K562 (cell line): ENCODE results near the gene MAP2. TPM values are rescaled to one million over a fixed set of nuclear protein-coding genes. Genes with fewer than 3 reads are reported as not detected.

Experiments used
- ATAC-seq: fragments of 200-7000 bp; cut with Tn5 transposase; 3 replicates; pipeline ENCODE4 v1.9.1; 2020; ENCODE audit warnings: moderate library complexity
- BruUV-seq: library from RNA; stranded (reverse); fragments of 400-500 nt; replicated peaks from 2 replicates; lab custom pipeline; 2021; lab: Mats Ljungman, UMichigan
- CTCF ChIA-PET: fragments of 300-600 bp; formaldehyde crosslinking; extraction: SDS; loops from one replicate; lab custom pipeline; 2021; ENCODE audit warnings: low intra/inter-chr PET ratio; lab: Yijun Ruan, JAX
- POLR2A ChIA-PET: fragments of 300-600, 350-650 bp; sonication (Branson Sonifier 250); formaldehyde crosslinking; extraction: SDS; loops from one replicate; lab custom pipeline; 2021; ENCODE audit warnings: antibody characterized with exemption, inconsistent platforms; lab: Yijun Ruan, JAX
- DNase-seq, 4 experiments: peaks; one replicate each; pipeline versions ENCODE4 v3.0.0 to v3.0.0-alpha.2; 2011 to 2018; ENCODE audit warnings: low spot score in 3 of 4, mixed read lengths in 3 of 4; ENCODE audit errors: extremely low read depth in 1 of 4
- FAIRE-seq: peaks from 2 replicates; lab custom pipeline; 2011; peaks lifted over from hg19 to GRCh38; lab: Jason Lieb, UNC
- H2AFZ ChIP-seq: 2 replicates; pipeline ENCODE4 v1.6.0; 2011; ENCODE audit warnings: low read depth, low read length, control low read depth, inconsistent platforms
- H3K27ac ChIP-seq: fragments of 200-600 bp; 3 replicates; pipeline ENCODE4 v1.8.0; 2011; ENCODE audit warnings: low read depth, mild to moderate bottlenecking, control low read depth, inconsistent platforms, low read length, moderate library complexity, mixed read lengths; ENCODE audit errors: extremely low read depth
- H3K27me3 ChIP-seq, 2 experiments: fragments of 300-600 bp in 1 of 2; 2 replicates in 1 of 2; 3 replicates in 1 of 2; pipeline versions ENCODE4 v1.6.0 to v1.8.0; 2011; ENCODE audit warnings: inconsistent platforms in 2 of 2, low read length in 2 of 2, mild to moderate bottlenecking in 1 of 2, mixed read lengths in 1 of 2, moderate library complexity in 1 of 2; ENCODE audit not compliant: control insufficient read depth in 2 of 2, insufficient read depth in 2 of 2
- H3K36me3 ChIP-seq: fragments of 300-600 bp; 3 replicates; pipeline ENCODE4 v1.8.0; 2011; ENCODE audit warnings: mild to moderate bottlenecking, low read length, inconsistent platforms; ENCODE audit not compliant: control insufficient read depth, insufficient read depth
- H3K4me1 ChIP-seq, 2 experiments: fragments of 200-600 bp in 1 of 2; replicated peaks in 1 of 2; 2 replicates in 1 of 2; 3 replicates in 1 of 2; pipeline versions ENCODE4 v1.5.1 to v1.8.0; 2011; ENCODE audit warnings: inconsistent platforms in 2 of 2, low read length in 2 of 2, mild to moderate bottlenecking in 1 of 2, mixed read lengths in 1 of 2, moderate library complexity in 1 of 2; ENCODE audit not compliant: control insufficient read depth in 2 of 2, insufficient read depth in 2 of 2
- H3K4me2 ChIP-seq: 2 replicates; pipeline ENCODE4 v1.6.1; 2011; ENCODE audit warnings: low read length, control low read depth, inconsistent platforms, mixed read lengths; ENCODE audit not compliant: insufficient read depth
- H3K4me3 ChIP-seq: fragments of 200-600 bp; sonication (generic), shearing (Covaris generic); 2 replicates; pipeline ENCODE4 v1.5.1; 2016; ENCODE audit warnings: control low read depth, inconsistent platforms
- H3K79me2 ChIP-seq: fragments of 200-600 bp; 3 replicates; pipeline ENCODE4 v1.8.0; 2011; ENCODE audit warnings: low read length, inconsistent platforms; ENCODE audit not compliant: control insufficient read depth, insufficient read depth
- H3K9ac ChIP-seq, 2 experiments: 2 replicates each; pipeline versions ENCODE4 v1.6.0 to v1.6.1; 2011; ENCODE audit warnings: low read depth in 2 of 2, low read length in 2 of 2, control low read depth in 1 of 2, inconsistent platforms in 1 of 2, mild to moderate bottlenecking in 1 of 2, mixed read lengths in 1 of 2; ENCODE audit not compliant: insufficient read depth in 1 of 2
- H3K9me1 ChIP-seq: one replicate; pipeline ENCODE4 v1.6.0; 2011; ENCODE audit warnings: inconsistent platforms, mild to moderate bottlenecking, low read length, moderate library complexity; ENCODE audit not compliant: control insufficient read depth, insufficient read depth
- H3K9me3 ChIP-seq: replicated peaks from 2 replicates; pipeline ENCODE4 v1.5.1; 2011; ENCODE audit warnings: low read depth, low read length, inconsistent platforms; ENCODE audit not compliant: control insufficient read depth, insufficient read depth
- H4K20me1 ChIP-seq: replicated peaks from 2 replicates; pipeline ENCODE4 v1.6.1; 2011; ENCODE audit warnings: low read length, inconsistent platforms, mixed read lengths; ENCODE audit not compliant: control insufficient read depth, insufficient read depth
- ARID1B ChIP-seq: fragments of 450-650 bp; IDR thresholded peaks from 2 replicates; pipeline ENCODE4 v1.6.1; 2016; ENCODE audit warnings: antibody characterized with exemption, mild to moderate bottlenecking, inconsistent platforms
- CAMTA2 ChIP-seq: fragments of 250-450 bp; sonication (Bioruptor Pico); conservative IDR thresholded peaks from 2 replicates; pipeline ENCODE4 v1.5.1; 2022
- CC2D1A ChIP-seq: fragments of 450-650 bp; IDR thresholded peaks from 2 replicates; pipeline ENCODE4 v1.6.1; 2017; ENCODE audit warnings: mild to moderate bottlenecking
- EP400 ChIP-seq: fragments of 450-650 bp; IDR thresholded peaks from 2 replicates; pipeline ENCODE4 v1.6.1; 2017; ENCODE audit warnings: antibody characterized with exemption, mild to moderate bottlenecking, moderate library complexity
- GATA2 ChIP-seq: sonication (generic); formaldehyde crosslinking; IDR thresholded peaks from 2 replicates; pipeline ENCODE4 v1.4.0; 2020; ENCODE audit warnings: mild to moderate bottlenecking, missing genetic modification reagents
- POLR2G ChIP-seq: fragments of 200-400 bp; formaldehyde crosslinking; IDR thresholded peaks from 2 replicates; pipeline ENCODE4 v1.6.1; 2017; ENCODE audit warnings: low read depth, mild to moderate bottlenecking, antibody characterized with exemption, low read length, moderate library complexity
- PURB ChIP-seq: sonication (generic); formaldehyde crosslinking; IDR thresholded peaks from 2 replicates; pipeline ENCODE4 v1.9.0; 2021; ENCODE audit warnings: low read depth, mild to moderate bottlenecking, missing genetic modification reagents
- RBM22 ChIP-seq: fragments of 200-400 bp; formaldehyde crosslinking; IDR thresholded peaks from 2 replicates; pipeline ENCODE4 v1.6.1; 2018; ENCODE audit warnings: low read length, low read depth; ENCODE audit not compliant: poor library complexity, severe bottlenecking
- TAF7 ChIP-seq: fragments of 450-650 bp; IDR thresholded peaks from 2 replicates; pipeline ENCODE4 v1.6.1; 2016; ENCODE audit warnings: missing genetic modification characterization, missing compliant biosample characterization
- TBP ChIP-seq: optimal IDR thresholded peaks from 2 replicates; pipeline ENCODE3; 2011; ENCODE audit warnings: low read depth, low read length, improper control_type of control experiment
- ZFX ChIP-seq: sonication (generic); formaldehyde crosslinking; IDR thresholded peaks from 2 replicates; pipeline ENCODE4 v1.8.0; 2022; ENCODE audit warnings: mild to moderate bottlenecking, missing genetic modification reagents, moderate library complexity
- WGBS: fragments of 100-300 bp; shearing (Covaris generic); methylation state at CpG from one replicate; pipeline ENCODE4 v1.1.6; 2016; ENCODE audit warnings: low coverage, mixed read lengths; ENCODE audit not compliant: insufficient coverage; ENCODE audit errors: missing lambda C conversion rate; 5-methylcytosine and 5-hydroxymethylcytosine counted together
- in situ Hi-C: fragments of 300-500 bp; cut with MboI; formaldehyde crosslinking; loops from 4 replicates; pipeline ENCODE4 v1.15.0; 2018; ENCODE audit warnings: inconsistent platforms, mixed read lengths
- intact Hi-C: fragments of 100-400 bp; cut with micrococcal nuclease; formaldehyde crosslinking; loops from 2 replicates; pipeline ENCODE4 v1.14.2; 2022
- polyA plus RNA-seq, 8 experiments: library from polyadenylated mRNA; depleted of rRNA in 4 of 8; stranded (reverse) in 5 of 8; unstranded in 3 of 8; fragments of >200 nt; fragmentation: Nextera tagmentation in 2 of 8; fragmentation: Illumina TruSeq in 1 of 8; extraction: Ambion mirVana in 2 of 8; extraction: Trizol in 1 of 8; gene quantifications; 2 replicates each; pipeline versions ENCODE4 v1.2.1 to v1.2.3, GENCODE V29; 2011 to 2014; ENCODE audit warnings: inconsistent platforms in 1 of 8, missing spikeins in 1 of 8
- total RNA-seq, 7 experiments: library from RNA; depleted of rRNA in 6 of 7; stranded (reverse); fragments of >200 nt in 6 of 7; fragmentation: Illumina TruSeq in 2 of 7; extraction: Trizol in 2 of 7; gene quantifications; 2 replicates each; pipeline versions ENCODE4 v1.2.1 to v1.2.3, GENCODE V29; 2011 to 2021; ENCODE audit warnings: low replicate concordance in 1 of 7
- TF ChIP-seq, protein P1 (sequence below), 2 experiments: fragments of 150-350 bp in 1 of 2; IDR thresholded peaks; 2 replicates each; pipeline ENCODE4 v1.6.1; 2012 to 2016; ENCODE audit warnings: low read depth in 2 of 2, low read length in 2 of 2, mild to moderate bottlenecking in 1 of 2, moderate library complexity in 1 of 2

Gene MAP2
- total and polyA plus RNA-seq, 9 of the 15 experiments (the other 6 are each of a cell fraction or from before 2014, with no cell fraction given), result 0.13 TPM; not detected in 8

DNA sequence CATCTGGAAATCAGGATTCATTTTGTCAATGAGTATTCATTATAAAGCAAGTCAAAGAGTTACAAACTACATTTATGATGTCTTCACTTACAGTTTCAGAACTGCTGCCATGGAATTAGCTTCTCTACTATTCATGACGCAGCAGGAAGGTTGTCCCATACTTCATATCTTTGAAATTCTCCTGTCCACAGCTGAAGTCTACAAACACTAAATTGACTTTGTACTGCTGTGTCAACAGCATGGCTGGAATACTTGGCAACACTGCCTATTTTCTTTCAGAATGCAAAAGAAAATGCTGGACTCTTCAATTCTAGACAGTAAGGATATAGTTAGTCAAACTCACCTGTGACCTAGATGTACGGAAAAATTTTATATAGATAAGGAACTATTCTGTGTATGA, 303.2 kb downstream of the MAP2 start:
- Histone ChIP-seq H3K27ac (no peak overlapping the region), H3K4me3 (no peak overlapping the region), H3K9me1 (no peaks in the 10 kb centered on the region), H3K4me2 (no peak overlapping the region), H3K9ac (no peak overlapping the region), H2AFZ (no peak overlapping the region), H3K9me3 (no peaks in the 10 kb centered on the region), H3K79me2 (no peaks in the 10 kb centered on the region), H3K36me3 (no peaks in the 10 kb centered on the region), H4K20me1 (no peaks in the 10 kb centered on the region), H3K4me1 (no peaks in the 10 kb centered on the region), H3K27me3 (no peaks in the 10 kb centered on the region)
- ATAC-seq, result no peak
- no peak for FAIRE-seq
- no peak for DNase-seq
- POLR2A ChIA-PET, result no interaction called here
- TF ChIP-seq GATA2 (CRISPR knock-in tag) (no peak), ARID1B (no peak), ZFX (CRISPR knock-in tag) (no peak), CC2D1A (no peak), RBM22 (no peak), TAF7 (tag) (no peak), EP400 (no peak), TBP (no peak), POLR2G (no peak), CAMTA2 (CRISPR knock-in tag) (no peak), PURB (CRISPR knock-in tag) (no peak)
- TF ChIP-seq, protein P1, sequence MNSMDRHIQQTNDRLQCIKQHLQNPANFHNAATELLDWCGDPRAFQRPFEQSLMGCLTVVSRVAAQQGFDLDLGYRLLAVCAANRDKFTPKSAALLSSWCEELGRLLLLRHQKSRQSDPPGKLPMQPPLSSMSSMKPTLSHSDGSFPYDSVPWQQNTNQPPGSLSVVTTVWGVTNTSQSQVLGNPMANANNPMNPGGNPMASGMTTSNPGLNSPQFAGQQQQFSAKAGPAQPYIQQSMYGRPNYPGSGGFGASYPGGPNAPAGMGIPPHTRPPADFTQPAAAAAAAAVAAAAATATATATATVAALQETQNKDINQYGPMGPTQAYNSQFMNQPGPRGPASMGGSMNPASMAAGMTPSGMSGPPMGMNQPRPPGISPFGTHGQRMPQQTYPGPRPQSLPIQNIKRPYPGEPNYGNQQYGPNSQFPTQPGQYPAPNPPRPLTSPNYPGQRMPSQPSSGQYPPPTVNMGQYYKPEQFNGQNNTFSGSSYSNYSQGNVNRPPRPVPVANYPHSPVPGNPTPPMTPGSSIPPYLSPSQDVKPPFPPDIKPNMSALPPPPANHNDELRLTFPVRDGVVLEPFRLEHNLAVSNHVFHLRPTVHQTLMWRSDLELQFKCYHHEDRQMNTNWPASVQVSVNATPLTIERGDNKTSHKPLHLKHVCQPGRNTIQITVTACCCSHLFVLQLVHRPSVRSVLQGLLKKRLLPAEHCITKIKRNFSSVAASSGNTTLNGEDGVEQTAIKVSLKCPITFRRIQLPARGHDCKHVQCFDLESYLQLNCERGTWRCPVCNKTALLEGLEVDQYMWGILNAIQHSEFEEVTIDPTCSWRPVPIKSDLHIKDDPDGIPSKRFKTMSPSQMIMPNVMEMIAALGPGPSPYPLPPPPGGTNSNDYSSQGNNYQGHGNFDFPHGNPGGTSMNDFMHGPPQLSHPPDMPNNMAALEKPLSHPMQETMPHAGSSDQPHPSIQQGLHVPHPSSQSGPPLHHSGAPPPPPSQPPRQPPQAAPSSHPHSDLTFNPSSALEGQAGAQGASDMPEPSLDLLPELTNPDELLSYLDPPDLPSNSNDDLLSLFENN (IDR thresholded peaks at IDR 0.05; ENCODE audit: low read depth in 2 of 2, low read length in 2 of 2), result no peak
- BruUV-seq, result no TSS peak
- WGBS, result 0% methylated on average over 2 of the region's 2 CpGs
- CTCF ChIA-PET, result no interaction called here
- in situ Hi-C loops, result no loop called here
- intact Hi-C loops, result no loop called here
